Measurements from ENCODE around the gene WNT7B. TPM values are rescaled to one million over a fixed set of nuclear protein-coding genes. Genes with fewer than 3 reads are reported as not detected.

The WNT7B gene
- total RNA-seq, 1 donor from 2014 or later = not detected

GRCh38 chr22:45878051-45878781 lies 98.7 kb downstream of the WNT7B start:
- intact Hi-C loops (cut with micrococcal nuclease) = no loop called here

- intact Hi-C loops (cut with micrococcal nuclease) = no loop called here
Measured at GRCh38 chr22:45877651-45878050, 99.3 kb downstream of the WNT7B start.

DNA sequence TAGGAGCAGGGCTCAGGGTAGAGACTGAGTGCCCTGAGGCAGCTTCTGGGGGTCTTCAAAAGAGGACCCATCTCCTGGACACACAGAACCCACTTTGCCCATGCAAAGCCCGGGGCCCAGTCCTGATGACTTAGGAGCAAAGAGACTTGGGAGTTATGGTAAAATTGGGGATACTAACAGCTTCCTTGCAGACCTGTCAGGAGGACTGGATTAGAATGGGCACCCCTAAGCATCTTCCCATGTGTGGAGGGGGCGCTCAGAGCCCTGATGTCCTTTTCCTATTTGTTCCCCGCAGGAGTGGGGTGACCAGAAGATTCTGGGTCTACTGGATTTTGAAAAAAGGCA lies 100.0 kb downstream of the WNT7B start:
- intact Hi-C loops (cut with micrococcal nuclease) = no loop called here

- intact Hi-C loops (cut with micrococcal nuclease) = no loop called here
Measured at GRCh38 chr22:45876136-45877035, 100.6 kb downstream of the WNT7B start.

DNA sequence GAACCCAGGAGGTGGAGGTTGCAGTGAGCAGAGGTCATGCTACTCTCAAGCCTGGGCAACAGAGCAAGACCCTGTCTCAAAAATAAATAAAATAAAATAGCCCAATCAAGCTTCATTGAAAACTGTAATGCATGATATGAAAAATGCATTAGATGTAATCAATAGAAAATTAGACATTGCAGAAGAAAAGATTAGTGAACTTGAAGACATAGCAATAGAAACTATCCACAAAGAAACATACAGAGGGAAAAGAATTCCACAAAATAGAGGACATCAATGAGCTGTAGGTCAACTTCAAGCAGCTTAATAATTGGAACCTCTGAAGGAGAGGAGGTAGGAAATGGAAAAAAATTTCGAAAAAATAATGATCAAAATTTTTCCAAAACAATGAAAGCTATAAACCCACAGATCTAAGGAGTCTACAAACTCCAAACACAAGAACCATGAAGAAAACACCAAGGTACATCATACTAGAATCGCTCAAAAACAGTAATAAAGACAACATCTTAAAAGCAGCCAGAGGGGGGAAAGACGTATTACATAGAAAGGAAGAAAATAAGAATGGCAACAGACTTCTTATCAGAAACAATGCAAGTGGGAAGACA lies 104.2 kb downstream of the WNT7B start:
- intact Hi-C loops (cut with micrococcal nuclease) = no loop called here

DNA sequence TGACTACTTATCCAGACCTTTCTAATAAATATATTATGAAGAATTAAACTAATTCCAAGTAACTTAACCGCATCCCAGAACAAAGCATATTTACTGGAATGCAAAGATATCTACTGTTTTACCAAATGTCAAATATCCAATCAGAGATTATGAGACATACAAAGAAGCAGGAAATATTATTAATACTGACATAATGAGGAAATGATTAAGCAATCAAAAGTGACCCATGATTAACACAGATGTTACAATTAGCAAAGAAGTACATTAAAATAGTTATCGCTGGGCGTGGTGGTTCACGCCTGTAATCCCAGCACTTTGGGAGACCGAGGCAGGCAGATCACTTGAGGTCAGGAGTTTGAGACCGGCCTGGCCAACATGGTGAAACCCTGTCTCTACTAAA lies 105.2 kb downstream of the WNT7B start:
- intact Hi-C loops (cut with micrococcal nuclease) = no loop called here

Other genes starting within 250 kb of the WNT7B start
- 14.3 and 14.8 TPM in 2 replicates for gene PPARA, start 173.4 kb upstream of the WNT7B start, total RNA-seq